Activated CD4-positive, alpha-beta T cell treated with anti-CD3 and anti-CD28 coated beads for 48 hours (primary cell): ENCODE measurements around the gene TAAR8.
"Not testable (repeated sequence)": the region's sequence is repeated elsewhere in the genome, so short reads cannot be mapped to it uniquely, and the experiment has no call there.

Source experiments
- DNase-seq: peaks from one replicate; pipeline ENCODE4 v3.0.0-alpha.2; 2020

The TAAR8 gene

GRCh38 chr6:132552372-132552771 lies at the start of gene TAAR8:
Gene TAAR8, plus strand, starts transcription at chr6:132552672. Its CDS starts 21 bp downstream, at chr6:132552693.
- DNase-seq: no peak

GRCh38 chr6:132504757-132505156 lies 47.7 kb upstream of the TAAR8 start:
- no peak for DNase-seq

- no peak for DNase-seq
These were observed 47.3 kb upstream of the TAAR8 start for GRCh38 chr6:132505158-132505557.

- no peak for DNase-seq
These were observed 46.0 kb upstream of the TAAR8 start for GRCh38 chr6:132506461-132506860.

- DNase-seq: no peak
These were observed 45.3 kb upstream of the TAAR8 start for GRCh38 chr6:132506869-132507808.

- no peak for DNase-seq
These were observed 41.2 kb upstream of the TAAR8 start for GRCh38 chr6:132511210-132511830.

GRCh38 chr6:132511831-132512220 lies 40.6 kb upstream of the TAAR8 start:
- DNase-seq: no peak

GRCh38 chr6:132512342-132512637 lies 40.2 kb upstream of the TAAR8 start:
- no peak for DNase-seq

- peak; percentile 89 for DNase-seq
These were observed 39.5 kb upstream of the TAAR8 start, which contains the start of gene STX7 for GRCh38 chr6:132512638-132513632. Gene STX7, minus strand, starts transcription at chr6:132513116. Its CDS starts 9,586 bp downstream, at chr6:132503530.

- DNase-seq: no peak
These were observed 38.5 kb upstream of the TAAR8 start for GRCh38 chr6:132513831-132514545.

- DNase-seq: no peak
These were observed 37.1 kb upstream of the TAAR8 start for GRCh38 chr6:132515386-132515785.

GRCh38 chr6:132520953-132521352 lies 31.5 kb upstream of the TAAR8 start:
- DNase-seq: no peak

- no peak for DNase-seq
These were observed 27.8 kb upstream of the TAAR8 start for GRCh38 chr6:132524646-132525045.

GRCh38 chr6:132525866-132526265 lies 26.6 kb upstream of the TAAR8 start:
- DNase-seq: no peak

- no peak for DNase-seq
These were observed 26.0 kb upstream of the TAAR8 start for GRCh38 chr6:132526461-132526860.

GRCh38 chr6:132527791-132528190 lies 24.7 kb upstream of the TAAR8 start:
- DNase-seq: no peak

- peak; percentile 76 for DNase-seq
These were observed 22.0 kb upstream of the TAAR8 start for GRCh38 chr6:132530293-132530974.

GRCh38 chr6:132534546-132534945 lies 17.9 kb upstream of the TAAR8 start:
- DNase-seq: not testable (repeated sequence)

- no peak for DNase-seq
These were observed 15.3 kb upstream of the TAAR8 start for GRCh38 chr6:132537145-132537544.

GRCh38 chr6:132537977-132538376 lies 14.5 kb upstream of the TAAR8 start, which contains the start of gene TAAR9:
Gene TAAR9, plus strand, starts transcription at chr6:132538277. Its CDS starts 13 bp downstream, at chr6:132538290.
- DNase-seq: no peak

GRCh38 chr6:132544826-132545225 lies 7.6 kb upstream of the TAAR8 start:
- DNase-seq: no peak
